NCI-H146 treated with DMSO at 0.1 percent for 48 hours (cell line): ENCODE measurements around the gene CPED1.
"Not testable (repeated sequence)": the region's sequence is repeated elsewhere in the genome, so short reads cannot be mapped to it uniquely, and the experiment has no call there.

ENCODE experiments used
- DNase-seq: peaks from one replicate; lab custom pipeline; 2025; ENCODE audit not compliant: unreplicated experiment; lab: John Stamatoyannopoulos, UW

The CPED1 gene

DNA sequence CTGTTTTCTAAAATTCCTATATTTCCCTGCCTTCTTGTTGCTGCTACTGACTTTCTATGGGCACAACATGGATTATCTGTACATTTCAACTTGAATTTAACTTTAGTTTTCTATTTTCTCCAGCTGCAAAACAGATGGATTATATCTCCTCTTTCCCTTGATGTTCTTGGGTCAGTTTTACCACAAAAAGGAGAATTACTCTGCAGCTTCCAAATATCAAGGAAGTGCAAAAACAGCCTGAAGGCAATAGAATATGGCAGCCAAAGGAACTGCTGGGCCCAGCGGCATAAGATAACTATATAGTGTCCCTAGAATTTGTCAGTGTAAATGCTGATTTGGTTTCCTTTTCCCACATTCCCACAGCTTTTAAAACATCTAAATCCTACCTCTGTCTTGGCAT, 29.1 kb downstream of the CPED1 start:
- DNase-seq = no peak

GRCh38 chr7:121019018-121019417, 30.5 kb downstream of the CPED1 start:
- no peak for DNase-seq

GRCh38 chr7:121020249-121020988, 31.9 kb downstream of the CPED1 start:
- DNase-seq = no peak

GRCh38 chr7:121020989-121021969, 32.8 kb downstream of the CPED1 start:
- no peak for DNase-seq

DNA sequence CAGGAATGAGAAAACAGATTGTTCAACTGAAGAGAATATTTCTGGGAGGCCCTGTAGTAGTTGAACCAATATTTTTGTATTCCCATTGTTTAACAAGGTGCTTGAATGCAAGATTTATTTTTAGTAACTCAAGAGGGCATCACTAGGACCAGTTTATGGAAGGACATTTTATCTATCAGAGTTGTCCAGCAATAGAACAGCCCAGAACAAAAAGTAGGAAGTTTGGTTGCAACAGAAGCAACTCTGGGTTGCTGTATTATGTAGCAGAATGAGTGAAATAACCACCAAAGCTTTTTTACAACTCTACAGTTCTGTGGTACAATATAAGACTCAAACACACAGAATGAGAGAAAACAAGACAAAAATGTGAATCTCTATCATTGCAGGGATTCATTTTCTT, 34.7 kb downstream of the CPED1 start:
- no peak for DNase-seq

- DNase-seq = no peak
Observed at GRCh38 chr7:121023683-121024511, 35.4 kb downstream of the CPED1 start.

- no peak for DNase-seq
Observed at GRCh38 chr7:121024611-121025010, 36.1 kb downstream of the CPED1 start.

DNA sequence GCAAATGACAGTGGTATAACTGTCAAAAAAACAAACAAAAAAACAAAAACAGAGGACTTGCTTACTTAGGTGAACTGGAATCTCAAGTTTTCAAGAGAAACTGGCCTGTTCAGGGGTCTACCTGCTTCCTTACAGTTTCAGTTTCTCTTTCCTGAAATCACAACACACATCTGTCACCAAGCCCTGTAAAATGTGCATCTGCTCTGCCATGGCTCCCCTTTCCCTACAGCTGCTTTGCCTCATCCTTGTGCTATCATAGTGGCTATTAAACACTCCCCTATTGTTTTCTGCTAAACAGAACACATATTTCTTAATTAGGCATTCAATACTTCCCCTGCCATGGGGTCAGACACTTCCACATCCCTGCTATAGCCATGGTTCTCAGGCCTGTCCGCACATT, 37.6 kb downstream of the CPED1 start:
- no peak for DNase-seq

DNA sequence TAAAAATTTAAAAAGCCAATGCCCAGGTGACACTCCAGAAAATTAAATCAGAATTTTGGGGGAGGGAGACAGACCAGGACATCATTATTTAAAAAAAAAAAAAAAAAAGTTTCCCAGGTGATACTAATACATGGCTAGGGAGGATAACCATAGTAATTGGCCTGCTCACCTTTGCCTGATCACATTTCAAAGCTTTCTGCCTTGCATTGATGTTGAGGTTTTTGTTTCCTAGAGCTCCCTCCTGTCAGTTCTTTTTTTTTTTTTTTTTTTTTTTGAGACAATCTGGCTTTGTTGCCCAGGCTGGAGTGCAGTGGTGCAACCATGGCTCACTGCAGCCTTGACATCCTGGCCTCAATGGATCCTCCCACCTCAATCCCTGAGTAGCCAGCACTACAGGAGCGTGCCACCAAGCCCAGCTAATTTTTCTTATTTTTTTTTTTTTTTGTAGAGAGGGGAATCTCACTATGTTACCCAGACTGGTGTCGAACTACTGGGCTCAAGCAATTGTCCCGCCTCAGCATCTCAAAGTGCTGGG, 38.1 kb downstream of the CPED1 start:
- DNase-seq = no peak

DNA sequence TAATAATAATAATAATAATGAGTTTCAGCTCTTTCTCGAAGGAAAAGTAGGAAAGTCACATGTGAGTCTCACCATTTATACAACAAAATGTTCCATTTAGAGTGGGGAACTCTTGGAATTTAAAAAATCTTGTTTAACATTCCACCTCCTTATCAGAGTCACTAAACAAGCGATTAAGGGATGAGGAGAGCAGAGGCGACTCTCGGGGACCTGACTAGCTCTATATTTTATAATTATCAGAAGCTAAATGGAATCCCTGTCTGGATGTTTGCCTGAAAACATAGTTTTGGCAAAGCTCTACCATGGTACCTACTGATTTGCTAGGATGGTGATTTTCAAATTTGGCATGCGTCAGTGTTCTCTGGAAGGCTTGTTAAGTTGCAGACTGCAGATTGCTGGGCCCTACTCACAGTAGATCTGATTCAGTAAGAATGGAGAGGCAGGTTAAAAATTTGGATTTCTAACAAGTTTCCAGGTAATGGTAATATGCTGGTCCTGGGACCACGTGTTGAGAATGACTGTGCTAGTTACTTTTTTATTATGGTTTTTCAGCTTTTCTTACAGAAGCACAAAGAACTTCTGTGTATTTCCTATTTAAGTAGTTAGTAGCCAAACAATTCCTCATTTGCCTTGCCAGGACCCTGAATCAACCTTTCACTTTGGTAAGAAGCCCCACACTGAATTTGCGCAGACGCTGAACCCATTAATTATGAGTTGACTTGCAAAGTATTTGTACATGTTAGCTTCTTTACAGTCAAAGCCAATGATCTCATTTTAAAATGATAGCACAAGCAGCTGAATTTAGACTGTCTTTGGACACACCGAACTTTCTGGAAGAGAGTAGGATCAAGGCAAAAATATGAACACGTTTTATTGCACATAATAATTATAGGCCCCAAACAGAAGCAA, 39.5 kb downstream of the CPED1 start:
- no peak for DNase-seq

- no peak for DNase-seq
Observed at GRCh38 chr7:121029302-121029701, 40.8 kb downstream of the CPED1 start.

DNA sequence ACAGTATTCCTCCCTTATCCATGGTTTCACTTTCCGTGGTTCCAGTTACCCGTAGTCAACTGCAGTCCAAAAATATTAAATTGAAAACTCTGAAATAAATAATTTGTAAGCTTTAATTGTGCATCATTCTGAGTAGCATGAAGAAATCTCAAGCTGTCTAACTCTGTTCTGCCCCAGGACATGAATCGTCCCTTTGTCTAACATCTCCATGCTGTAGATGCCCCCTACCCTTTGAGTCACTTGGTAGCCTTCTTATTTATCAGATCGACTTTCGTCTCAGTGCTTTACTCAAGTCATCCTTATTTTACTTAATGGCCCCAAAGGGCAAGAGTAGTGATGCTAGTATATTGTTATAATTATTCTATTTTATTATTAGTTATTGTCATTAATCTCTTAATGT, 41.8 kb downstream of the CPED1 start:
- DNase-seq = no peak

DNA sequence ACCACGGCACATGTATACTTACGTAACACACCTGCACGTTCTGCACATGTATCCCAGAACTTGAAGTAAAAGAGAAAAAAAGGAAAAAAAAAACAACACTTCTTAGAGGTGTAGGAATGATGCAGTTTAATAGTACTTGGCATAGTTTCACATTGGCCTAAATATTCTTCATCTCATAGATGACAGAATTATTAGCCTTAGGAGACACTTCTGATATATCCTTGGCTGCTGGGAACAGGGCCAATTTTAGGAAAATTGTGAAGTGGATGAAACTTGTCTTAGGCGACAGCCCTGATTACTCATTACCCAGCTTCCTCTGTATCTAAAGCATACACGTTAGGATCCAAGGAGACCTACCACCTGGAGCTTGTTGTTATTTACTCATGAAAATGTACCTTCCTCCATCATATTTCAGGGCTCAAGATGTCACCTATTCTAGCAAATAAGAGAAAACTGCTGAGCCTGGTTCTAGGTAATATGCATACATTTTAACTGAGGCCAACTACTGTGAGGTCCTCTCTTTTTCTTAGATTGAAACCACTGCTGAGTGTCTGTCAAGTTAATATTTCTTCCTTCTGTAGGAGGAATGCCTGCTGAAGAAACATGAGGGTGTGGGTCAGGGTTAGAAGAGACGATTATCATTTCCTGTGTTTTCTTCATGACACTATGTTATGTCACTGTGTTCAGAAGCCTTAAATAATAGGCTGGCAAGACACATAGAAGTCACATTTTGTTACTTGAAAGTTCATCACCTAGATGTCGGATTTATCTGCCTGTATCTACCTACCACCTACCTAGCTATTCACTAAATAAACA, 44.3 kb downstream of the CPED1 start:
- no peak for DNase-seq

DNA sequence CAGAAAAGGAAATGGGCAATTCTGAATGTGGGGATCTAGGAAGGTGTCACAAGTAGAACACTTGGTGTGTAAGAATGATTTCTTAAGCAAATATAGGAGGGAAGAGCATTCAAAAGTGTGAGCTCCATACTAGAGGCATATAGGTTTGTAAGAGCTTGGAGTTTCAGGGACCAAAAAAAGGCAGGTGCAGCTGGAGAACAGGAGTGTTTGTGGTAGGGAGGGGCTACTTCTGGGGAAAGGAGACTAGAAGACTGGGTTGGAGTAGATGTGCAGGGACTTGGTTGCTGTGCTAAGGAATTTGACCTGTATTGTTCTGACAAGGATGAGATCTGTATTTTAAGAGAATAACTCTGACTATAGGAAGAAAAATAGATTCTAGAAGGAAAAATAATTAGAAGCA, 46.4 kb downstream of the CPED1 start:
- no peak for DNase-seq

DNA sequence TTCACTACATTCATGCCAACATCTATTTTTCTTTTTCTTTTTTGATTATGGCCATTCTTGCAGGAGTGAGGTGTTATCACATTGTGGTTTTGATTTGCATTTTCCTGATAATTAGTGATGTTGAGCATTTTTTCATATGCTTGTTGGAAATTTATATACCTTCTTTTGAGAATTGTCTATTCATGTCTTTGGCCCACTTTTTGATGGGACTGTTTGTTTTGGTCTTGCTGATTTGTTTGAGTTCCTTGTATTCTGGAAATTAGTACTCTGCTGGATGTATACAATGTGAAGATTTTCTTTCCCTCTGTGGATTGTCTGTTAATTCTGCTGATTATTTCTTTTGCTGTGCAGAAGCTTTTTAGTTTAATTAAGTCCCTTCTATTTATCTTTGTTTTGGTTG, 48.3 kb downstream of the CPED1 start:
- DNase-seq = not testable (repeated sequence)

GRCh38 chr7:121037329-121037728, 48.8 kb downstream of the CPED1 start:
- not testable (repeated sequence) for DNase-seq

DNA sequence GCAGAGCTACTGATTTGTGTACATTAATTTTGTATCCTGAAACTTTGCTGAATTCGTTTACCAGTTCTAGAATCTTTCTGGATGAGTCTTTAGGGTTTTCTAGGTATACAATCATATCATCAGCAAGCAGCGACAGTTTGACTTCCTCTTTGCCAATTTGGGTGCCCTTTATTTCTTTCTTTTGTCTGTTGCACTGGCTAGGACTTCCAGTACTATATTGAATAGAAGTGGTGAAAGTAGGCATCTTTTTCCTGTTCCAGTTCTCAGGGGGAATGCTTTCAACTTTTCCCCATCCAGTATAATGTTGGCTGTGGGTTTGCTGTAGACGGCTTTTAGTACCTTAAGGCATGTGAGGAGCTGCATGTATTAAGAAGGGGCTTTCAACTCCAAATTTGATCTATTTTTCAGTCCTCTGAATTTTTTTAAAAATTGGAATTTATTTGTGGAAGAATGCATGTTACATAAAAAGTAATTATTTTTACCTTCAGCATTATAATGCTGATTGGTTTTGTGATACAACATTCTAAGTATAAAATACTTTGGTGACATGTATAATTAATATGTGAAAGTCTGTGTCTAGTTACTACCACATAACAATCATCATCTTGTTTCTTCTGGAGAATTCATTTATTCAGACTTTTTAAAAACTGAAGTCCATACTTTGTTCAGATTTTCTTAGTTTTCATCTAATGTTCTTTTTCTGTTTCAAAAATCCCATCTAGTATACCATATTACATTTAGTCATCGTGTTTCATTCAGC, 49.6 kb downstream of the CPED1 start:
- DNase-seq = no peak

DNA sequence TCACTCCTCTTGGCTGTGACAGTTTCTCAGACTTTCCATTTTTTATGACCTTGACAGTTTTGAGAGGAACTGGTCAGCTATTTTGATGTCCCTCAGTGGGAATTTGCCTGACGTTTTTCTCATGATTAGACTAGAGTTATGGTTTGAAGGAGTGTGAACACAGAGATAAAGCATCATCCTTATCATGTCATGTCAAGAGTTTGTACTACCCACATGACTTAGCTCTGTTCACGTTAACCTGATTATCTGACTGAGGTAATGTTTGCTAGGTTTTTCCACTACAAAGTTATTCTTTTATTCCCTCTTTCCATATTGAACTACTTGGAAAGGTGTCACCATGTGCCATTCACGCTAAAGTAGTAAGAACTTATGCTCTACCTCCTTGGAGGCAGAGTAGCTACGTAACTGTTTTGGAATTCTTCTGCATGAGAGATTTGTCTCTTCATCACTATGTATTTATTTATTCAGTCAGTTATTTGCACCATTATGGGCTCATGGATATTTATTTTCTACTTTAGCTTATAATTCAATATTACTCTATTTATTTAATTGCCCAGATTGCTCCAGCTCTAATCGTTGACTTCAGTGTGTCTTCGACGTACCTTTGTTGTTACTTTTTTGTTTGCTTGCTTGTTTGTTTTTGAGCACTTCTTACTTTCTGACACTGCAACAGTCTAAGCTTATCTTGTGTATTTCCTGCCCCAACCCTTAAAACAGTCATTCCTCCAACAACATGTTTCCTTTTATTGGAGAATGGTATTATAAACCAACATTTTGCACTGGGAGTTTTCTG, 50.4 kb downstream of the CPED1 start:
- no peak for DNase-seq
